WTC11 (cell line): ENCODE results near the gene SPAG5.

Experiments used
- ESRRA ChIP-seq: sonication (generic); formaldehyde crosslinking; IDR thresholded peaks from 2 replicates; pipeline ENCODE4 v1.8.1; 2022; ENCODE audit warnings: mild to moderate bottlenecking, missing genetic modification reagents, borderline replicate concordance
- KAT7 ChIP-seq: sonication (generic); formaldehyde crosslinking; IDR thresholded peaks from 2 replicates; pipeline ENCODE4 v1.8.1; 2023; ENCODE audit warnings: missing genetic modification reagents, mild to moderate bottlenecking, borderline replicate concordance
- USF1 ChIP-seq: sonication (generic); formaldehyde crosslinking; IDR thresholded peaks from 2 replicates; pipeline ENCODE4 v1.8.0; 2022; ENCODE audit warnings: mild to moderate bottlenecking, missing genetic modification reagents
- USF2 ChIP-seq: sonication (generic); formaldehyde crosslinking; IDR thresholded peaks from 2 replicates; pipeline ENCODE4 v1.8.1; 2023; ENCODE audit warnings: mild to moderate bottlenecking, missing genetic modification reagents, moderate library complexity
- ZNF425 ChIP-seq: fragments of 250-450 bp; sonication (Bioruptor Pico); conservative IDR thresholded peaks from 2 replicates; pipeline ENCODE4 v1.9.0; 2021; ENCODE audit warnings: mild to moderate bottlenecking

DNA sequence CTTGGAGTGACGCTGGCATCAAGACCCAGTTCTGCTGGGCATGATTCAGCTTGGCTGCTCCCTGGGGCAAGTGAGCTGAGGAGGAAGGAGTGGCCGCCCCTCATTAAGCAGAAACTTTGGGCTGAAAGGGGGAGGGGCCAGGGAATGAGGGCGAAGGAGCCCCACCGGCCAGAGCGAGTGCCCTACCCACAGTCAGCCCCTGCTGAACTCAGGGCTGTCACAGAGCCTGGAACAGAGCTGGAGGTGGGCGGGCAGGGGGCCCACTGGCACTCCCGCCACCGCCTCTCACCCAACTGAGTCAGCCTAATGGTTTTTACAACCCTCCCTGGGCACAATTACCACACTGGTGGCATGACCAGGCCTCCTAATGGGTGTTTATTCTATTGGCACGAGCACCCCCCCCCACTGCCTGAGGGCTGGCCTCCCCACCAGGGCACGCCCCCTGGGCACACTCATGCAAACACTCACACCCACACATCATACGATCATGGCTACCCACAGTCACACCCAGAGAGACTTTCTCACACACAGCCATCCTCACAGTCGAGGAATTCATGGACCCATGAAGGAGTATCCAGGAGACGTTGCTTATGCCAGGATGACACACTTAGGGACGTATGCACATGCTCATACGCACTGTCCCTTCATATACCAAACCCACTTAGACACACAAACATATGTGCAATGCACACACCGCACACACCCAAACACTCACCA is 65.6 kb downstream of the SPAG5 start:
- TF ChIP-seq ZNF425: no peak
- TF ChIP-seq USF1 (CRISPR knock-in tag): no peak
- no peak for TF ChIP-seq USF2 (CRISPR knock-in tag)
- no peak for TF ChIP-seq KAT7 (CRISPR knock-in tag)
- no peak for TF ChIP-seq ESRRA (CRISPR knock-in tag)
